HUES64 (cell line): ENCODE measurements around the gene DPP7. TPM values are rescaled to one million over a fixed set of nuclear protein-coding genes. Genes with fewer than 3 reads are reported as not detected.

Experiments
- H3K27ac ChIP-seq: 2 replicates; pipeline ENCODE4 v1.7.0; 2013; ENCODE audit warnings: low read depth, low read length, inconsistent platforms
- H3K27me3 ChIP-seq: 2 replicates; pipeline ENCODE4 v1.6.1; 2013; ENCODE audit warnings: mild to moderate bottlenecking, low read length; ENCODE audit not compliant: insufficient read depth
- H3K36me3 ChIP-seq: 2 replicates; pipeline ENCODE4 v1.6.1; 2013; ENCODE audit warnings: mild to moderate bottlenecking, low read length; ENCODE audit not compliant: insufficient read depth
- H3K4me1 ChIP-seq: 2 replicates; pipeline ENCODE4 v1.6.1; 2013; ENCODE audit warnings: mild to moderate bottlenecking, low read length, moderate library complexity; ENCODE audit not compliant: insufficient read depth
- H3K4me3 ChIP-seq: 2 replicates; pipeline ENCODE4 v1.5.1; 2013; ENCODE audit warnings: mild to moderate bottlenecking, low read length, moderate library complexity
- H3K9ac ChIP-seq: 2 replicates; pipeline ENCODE4 v1.6.1; 2013; ENCODE audit warnings: mild to moderate bottlenecking, low read depth, low read length
- H3K9me3 ChIP-seq: 2 replicates; pipeline ENCODE4 v1.6.1; 2013; ENCODE audit warnings: low read depth, low read length; ENCODE audit not compliant: insufficient read depth
- WGBS: fragments of 150-250, 120-280 bp; methylation state at CpG from one replicate; pipeline ENCODE4 v1.1.7; 2013; ENCODE audit warnings: missing lambda C conversion rate; 5-methylcytosine and 5-hydroxymethylcytosine counted together
- polyA plus RNA-seq, 2 experiments: library from polyadenylated mRNA; stranded (reverse); fragments of 50-300 nt; gene quantifications; one replicate each; pipeline ENCODE4 v1.2.3, GENCODE V29; 2013

DPP7 gene
- 7.2 TPM for polyA plus RNA-seq (2013, experiment 1 of 2)
- polyA plus RNA-seq (2013, experiment 2 of 2): 10.7 TPM

DNA sequence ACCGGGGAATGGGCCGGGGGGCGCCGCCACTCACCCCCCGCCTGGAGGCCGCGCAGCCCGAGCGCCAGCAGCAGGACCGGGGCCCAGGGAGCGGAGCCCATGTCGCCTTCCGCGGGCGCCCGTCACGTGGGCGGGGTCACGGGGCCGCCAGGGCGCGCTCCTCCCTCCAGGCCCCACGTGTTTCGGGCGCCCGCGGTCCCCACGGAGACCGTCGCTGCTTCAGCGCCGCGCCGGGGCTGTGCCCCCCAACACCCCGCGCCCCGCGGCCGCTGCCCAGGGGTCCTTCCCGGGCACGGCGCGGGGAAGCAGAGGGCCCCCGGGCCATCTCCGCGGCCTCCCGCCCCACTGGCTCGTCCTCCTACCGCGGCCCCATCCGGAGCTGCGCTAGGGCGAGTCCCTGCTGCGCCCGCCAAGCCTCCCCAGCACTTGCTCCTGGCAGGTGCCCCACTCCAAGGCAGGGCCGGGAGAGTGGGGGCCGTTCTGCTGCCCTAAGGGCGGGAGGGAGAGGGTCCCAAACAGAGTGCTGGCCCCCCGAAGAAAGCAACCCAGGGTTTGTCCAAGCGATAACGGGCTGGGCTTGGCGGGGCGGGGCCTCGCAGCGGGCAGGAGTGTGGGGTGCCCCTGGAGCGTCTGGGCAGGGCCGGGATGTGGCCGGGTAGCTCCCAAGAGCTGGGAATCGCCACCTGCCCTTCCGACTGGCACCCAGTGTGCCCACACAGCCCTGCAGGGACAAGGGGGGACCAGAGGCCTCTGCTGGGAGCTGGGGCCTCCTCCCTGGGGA lies at the start of gene DPP7:
TSS of gene DPP7 (minus strand) at position 121 of the 781 bp plus-strand sequence. CDS start at position 101, 20 bp downstream.
- Histone ChIP-seq H3K9me3 (no peaks in the 10 kb centered on the region), H3K4me3 (peak within 1 kb of the TSS; percentile 39), H3K4me1 (no peaks in the 10 kb centered on the region), H3K9ac (no peak within 1 kb of the TSS; the same call in 1 of the 2 replicates), H3K27me3 (peaks cover 38% of the 10 kb centered on the region), H3K27ac (no peak within 1 kb of the TSS), H3K36me3 (no peaks in the 10 kb centered on the region)
- WGBS: 11% methylated on average over 70 of the region's 70 CpGs

DNA sequence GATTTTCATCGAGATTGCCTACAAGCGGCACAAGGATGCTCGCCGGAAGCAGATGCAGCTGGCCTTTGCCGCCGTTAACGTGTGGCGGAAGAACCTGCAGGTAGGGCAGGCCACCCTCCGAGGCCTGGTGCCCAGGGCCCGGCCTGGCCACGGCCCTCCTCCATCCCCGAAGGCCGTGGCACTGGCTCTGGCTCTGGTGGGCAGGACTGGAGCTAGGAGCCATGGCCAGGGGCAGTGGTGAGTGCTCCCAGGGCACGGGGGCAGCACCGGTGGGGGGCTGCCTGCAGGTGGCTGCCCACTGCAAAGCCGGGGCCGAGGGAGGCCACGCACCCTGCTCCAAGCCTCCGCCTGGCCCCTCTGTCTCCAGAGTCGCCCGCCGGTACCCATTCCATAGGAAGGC lies 49.3 kb upstream of the DPP7 start:
- peaks cover 99% of the 10 kb centered on the region for H3K27me3 ChIP-seq

DNA sequence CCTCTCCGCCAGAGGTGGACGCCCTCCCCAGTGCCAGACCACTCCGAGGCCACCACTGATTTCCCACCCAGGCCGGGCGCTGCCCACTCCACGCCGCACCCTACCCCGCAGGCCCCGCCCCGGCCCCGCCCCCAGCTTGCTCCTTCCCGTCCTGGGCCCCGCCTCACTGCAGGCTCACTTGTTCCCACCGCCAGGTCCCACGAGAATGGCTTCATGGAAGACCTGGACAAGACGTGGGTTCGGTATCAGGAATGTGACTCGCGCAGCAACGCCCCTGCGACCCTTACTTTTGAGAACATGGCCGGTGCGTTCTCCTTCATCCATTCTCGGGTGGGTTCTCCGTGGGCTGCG lies 48.8 kb upstream of the DPP7 start:
- H3K9ac ChIP-seq: no peak overlapping the region
- H3K4me1 ChIP-seq: no peaks in the 10 kb centered on the region
- WGBS: 38% methylated on average over 26 of the region's 26 CpGs
- H3K9me3 ChIP-seq: no peaks in the 10 kb centered on the region
- H3K36me3 ChIP-seq: no peaks in the 10 kb centered on the region
- H3K27me3 ChIP-seq: peaks cover 99% of the 10 kb centered on the region
- peak overlapping the region; percentile 52 for H3K4me3 ChIP-seq
- no peak overlapping the region for H3K27ac ChIP-seq

More for the DNA sequence above, 49.3 kb upstream of the DPP7 start:
- H3K36me3 ChIP-seq: no peaks in the 10 kb centered on the region
- WGBS: 90% methylated on average over 22 of the region's 22 CpGs
- H3K27ac ChIP-seq: no peak overlapping the region
- H3K4me1 ChIP-seq: no peaks in the 10 kb centered on the region
- H3K9me3 ChIP-seq: no peaks in the 10 kb centered on the region
- H3K9ac ChIP-seq: no peak overlapping the region
- no peak overlapping the region for H3K4me3 ChIP-seq

DNA sequence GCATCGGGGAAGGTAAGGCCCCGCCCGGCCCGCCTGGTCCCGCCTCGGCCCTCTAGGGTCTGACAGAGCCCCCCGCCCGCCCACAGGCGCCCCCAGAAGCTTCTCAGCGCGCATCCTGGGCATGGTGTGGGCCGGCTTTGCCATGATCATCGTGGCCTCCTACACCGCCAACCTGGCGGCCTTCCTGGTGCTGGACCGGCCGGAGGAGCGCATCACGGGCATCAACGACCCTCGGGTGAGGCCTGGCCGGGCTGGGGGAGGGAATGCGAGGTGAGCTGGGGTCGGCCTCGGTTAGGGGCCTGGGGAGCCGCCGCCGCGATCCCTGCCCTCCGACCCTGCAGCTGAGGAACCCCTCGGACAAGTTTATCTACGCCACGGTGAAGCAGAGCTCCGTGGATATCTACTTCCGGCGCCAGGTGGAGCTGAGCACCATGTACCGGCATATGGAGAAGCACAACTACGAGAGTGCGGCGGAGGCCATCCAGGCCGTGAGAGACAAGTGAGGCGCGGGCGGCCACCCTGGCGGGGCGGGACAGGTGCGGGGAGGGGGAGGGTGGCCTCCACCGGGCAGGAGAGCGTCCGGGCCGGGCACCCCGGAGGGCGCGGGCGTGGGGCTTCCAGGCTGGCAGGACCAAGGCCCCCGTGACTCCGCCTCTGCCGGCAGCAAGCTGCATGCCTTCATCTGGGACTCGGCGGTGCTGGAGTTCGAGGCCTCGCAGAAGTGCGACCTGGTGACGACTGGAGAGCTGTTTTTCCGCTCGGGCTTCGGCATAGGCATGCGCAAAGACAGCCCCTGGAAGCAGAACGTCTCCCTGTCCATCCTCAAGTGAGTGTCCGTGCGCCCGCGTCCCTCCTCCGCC lies 48.2 kb upstream of the DPP7 start:
- no peaks in the 10 kb centered on the region for H3K36me3 ChIP-seq
- peaks cover 99% of the 10 kb centered on the region for H3K27me3 ChIP-seq
- 20% methylated on average over 74 of the region's 74 CpGs for WGBS
- no peak overlapping the region for H3K27ac ChIP-seq
- peak overlapping the region; percentile 52 for H3K4me3 ChIP-seq
- no peaks in the 10 kb centered on the region for H3K4me1 ChIP-seq
- H3K9ac ChIP-seq: no peak overlapping the region
- H3K9me3 ChIP-seq: no peaks in the 10 kb centered on the region

DNA sequence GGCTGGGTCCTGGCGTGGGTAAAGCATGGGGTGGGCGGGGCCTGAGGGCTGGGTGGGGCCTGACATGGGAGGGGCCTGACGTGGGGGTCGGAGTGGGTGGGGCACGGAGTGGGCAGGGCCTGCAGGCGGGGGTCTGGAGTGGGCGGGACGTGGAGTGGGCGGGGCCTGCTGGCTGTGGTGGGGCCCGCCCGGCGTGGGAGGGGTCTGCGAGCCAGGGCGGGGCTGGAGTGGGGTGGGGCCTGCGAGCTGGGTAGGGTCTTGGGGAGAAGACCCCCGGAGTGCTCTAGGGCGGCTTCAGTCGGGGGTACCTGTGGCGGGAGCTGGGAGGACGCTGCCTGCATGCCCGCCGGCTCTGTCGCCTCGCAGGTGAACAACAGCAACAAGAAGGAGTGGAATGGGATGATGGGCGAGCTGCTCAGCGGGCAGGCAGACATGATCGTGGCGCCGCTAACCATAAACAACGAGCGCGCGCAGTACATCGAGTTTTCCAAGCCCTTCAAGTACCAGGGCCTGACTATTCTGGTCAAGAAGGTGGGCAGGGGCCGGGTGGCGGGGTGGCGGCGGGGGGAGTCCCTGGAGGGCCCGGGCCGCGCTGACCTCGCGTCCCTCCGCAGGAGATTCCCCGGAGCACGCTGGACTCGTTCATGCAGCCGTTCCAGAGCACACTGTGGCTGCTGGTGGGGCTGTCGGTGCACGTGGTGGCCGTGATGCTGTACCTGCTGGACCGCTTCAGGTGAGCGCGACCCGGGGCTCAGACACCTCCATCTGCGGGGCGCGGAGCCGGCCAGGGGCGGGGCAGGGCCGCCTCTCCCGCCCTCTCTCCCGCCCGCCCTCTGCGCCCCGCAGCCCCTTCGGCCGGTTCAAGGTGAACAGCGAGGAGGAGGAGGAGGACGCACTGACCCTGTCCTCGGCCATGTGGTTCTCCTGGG lies 47.3 kb upstream of the DPP7 start:
- Histone ChIP-seq H3K4me3 (peak overlapping the region; percentile 52; the same call in 1 of the 2 replicates), H3K9ac (no peak overlapping the region), H3K36me3 (no peaks in the 10 kb centered on the region), H3K27me3 (peaks cover 98% of the 10 kb centered on the region), H3K27ac (no peak overlapping the region), H3K4me1 (no peaks in the 10 kb centered on the region), H3K9me3 (no peaks in the 10 kb centered on the region)
- WGBS: 42% methylated on average over 67 of the region's 71 CpGs

DNA sequence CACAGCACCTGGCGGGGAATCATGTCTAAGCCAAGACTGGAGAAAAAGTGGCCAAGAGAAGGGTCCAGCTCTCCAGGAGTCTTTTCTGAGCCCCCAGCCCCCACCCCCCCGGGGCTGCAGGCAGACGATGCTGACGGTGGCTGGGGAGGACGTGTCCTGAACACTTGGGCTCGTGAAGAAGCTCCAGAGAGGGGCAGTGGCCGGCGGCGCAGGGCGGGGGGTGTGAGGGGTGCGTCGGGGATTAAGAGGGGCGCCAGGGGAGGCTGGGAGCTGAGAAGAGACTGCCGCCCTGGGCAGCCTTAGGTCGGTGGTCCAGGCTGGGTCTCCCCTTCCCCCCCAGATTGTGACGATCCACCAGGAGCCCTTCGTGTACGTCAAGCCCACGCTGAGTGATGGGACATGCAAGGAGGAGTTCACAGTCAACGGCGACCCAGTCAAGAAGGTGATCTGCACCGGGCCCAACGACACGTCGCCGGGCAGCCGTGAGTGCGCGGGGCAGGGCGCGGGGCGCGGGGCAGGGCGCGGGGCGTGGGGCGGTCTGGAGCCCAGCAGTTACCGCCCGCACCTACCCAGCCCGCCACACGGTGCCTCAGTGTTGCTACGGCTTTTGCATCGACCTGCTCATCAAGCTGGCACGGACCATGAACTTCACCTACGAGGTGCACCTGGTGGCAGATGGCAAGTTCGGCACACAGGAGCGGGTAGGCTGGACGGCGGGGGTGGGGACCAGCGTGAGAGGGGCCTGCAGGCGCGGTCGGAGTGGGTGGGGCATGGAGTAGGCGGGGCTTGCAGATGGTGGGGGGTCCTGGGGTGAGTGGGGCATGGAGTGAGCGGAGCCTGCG lies 46.4 kb upstream of the DPP7 start:
- Histone ChIP-seq H3K9ac (no peak overlapping the region), H3K4me3 (no peak overlapping the region; the same call in 1 of the 2 replicates), H3K36me3 (no peaks in the 10 kb centered on the region), H3K9me3 (no peaks in the 10 kb centered on the region), H3K4me1 (no peaks in the 10 kb centered on the region), H3K27me3 (peaks cover 98% of the 10 kb centered on the region), H3K27ac (no peak overlapping the region)
- 64% methylated on average over 56 of the region's 56 CpGs for WGBS

DNA sequence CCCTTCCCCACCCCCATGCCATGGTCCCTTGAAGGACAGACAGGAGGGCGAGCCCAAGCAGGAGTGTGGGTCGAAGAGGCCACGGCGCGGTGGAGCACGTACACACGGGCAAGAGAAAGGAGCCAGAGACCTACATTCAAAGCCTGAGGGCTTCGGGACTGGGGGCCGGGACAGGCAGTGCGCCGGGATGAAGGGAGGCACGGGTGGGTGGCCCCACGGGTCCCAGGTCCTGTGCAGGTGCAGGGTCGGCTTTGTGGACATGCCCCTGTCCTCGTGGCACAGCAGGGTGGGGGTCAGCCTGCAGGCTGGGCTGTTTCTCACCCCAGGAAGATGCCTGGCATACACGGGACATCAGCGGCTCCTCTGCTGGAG lies 45.5 kb upstream of the DPP7 start:
- Histone ChIP-seq H3K4me3 (no peak overlapping the region), H3K36me3 (no peaks in the 10 kb centered on the region), H3K9me3 (no peaks in the 10 kb centered on the region), H3K27me3 (peaks cover 98% of the 10 kb centered on the region), H3K27ac (no peak overlapping the region), H3K4me1 (no peaks in the 10 kb centered on the region), H3K9ac (no peak overlapping the region)
- WGBS: 74% methylated on average over 17 of the region's 17 CpGs

DNA sequence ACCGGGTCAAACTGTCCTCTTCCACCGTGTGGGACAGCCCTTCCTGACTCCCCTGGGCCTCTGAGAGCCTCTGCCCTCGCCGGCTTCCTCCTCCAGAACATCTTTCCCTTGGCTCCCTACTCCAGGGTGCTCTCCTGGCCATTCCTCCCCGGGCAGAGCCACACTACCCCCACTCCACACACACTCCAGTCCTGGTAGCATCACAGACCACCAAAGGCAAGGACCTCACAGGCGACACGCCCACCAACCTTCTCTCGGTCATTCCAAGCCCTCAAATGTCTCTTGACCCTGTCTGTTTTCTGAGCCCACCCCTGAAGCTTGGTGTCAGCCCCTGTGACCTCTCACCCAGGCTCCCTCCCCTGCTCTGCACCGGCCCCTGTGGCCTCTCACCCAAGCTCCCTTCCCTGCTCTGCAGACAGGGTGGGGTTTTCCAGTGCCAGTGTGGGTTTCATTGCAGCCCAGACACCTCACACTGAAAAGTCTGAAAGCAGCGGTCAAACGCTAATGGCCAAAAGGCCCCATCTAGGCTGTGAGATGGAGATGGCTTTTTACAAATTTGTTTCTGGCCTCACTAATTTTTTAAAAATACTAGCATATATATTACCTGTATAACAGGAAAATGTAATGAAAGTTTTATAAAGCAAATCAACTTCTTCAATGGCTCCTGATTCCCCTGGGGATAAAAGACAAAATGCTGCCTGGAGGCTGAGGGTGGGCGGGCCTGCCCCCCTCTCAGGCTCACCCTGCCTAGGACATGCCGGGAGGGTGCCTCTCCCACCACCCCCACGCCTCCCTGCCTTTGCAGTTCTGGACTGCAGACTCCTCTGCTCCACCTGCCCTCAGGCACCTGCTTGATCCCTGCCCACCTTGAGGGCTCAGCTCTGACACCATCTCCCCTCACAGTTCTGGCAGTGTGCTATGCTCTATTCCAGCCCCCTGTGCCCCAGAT lies 44.8 kb upstream of the DPP7 start:
- peaks cover 97% of the 10 kb centered on the region for H3K27me3 ChIP-seq
- H3K9ac ChIP-seq: no peak overlapping the region
- H3K4me3 ChIP-seq: no peak overlapping the region
- WGBS: 57% methylated on average over 14 of the region's 14 CpGs
- H3K9me3 ChIP-seq: no peaks in the 10 kb centered on the region
- H3K27ac ChIP-seq: no peak overlapping the region
- H3K4me1 ChIP-seq: no peaks in the 10 kb centered on the region
- no peaks in the 10 kb centered on the region for H3K36me3 ChIP-seq

DNA sequence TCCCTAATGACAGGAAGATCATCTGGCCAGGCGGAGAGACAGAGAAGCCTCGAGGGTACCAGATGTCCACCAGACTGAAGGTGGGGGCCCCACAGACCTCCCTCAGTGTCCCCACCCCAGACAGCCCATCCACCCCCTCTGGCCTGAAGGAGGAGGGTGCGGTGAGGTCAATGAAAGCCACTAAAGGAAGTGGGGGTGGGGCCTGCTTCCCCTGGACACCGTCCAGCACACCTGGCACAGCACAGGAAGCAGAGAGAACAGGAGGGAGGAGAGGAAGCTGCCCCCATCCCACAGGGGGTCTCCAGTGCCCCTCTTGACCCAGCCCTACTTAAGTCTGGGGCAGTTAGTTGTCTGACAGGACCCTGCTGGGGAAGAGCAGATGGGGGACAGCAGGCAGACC lies 44.1 kb upstream of the DPP7 start:
- H3K4me3 ChIP-seq: no peak overlapping the region
- H3K36me3 ChIP-seq: no peaks in the 10 kb centered on the region
- no peaks in the 10 kb centered on the region for H3K4me1 ChIP-seq
- 63% methylated on average over 4 of the region's 4 CpGs for WGBS
- no peak overlapping the region for H3K9ac ChIP-seq
- H3K27me3 ChIP-seq: peaks cover 89% of the 10 kb centered on the region
- H3K27ac ChIP-seq: no peak overlapping the region
- H3K9me3 ChIP-seq: no peaks in the 10 kb centered on the region
